Measurements from ENCODE around the gene ZNF322.

The ZNF322 gene

DNA sequence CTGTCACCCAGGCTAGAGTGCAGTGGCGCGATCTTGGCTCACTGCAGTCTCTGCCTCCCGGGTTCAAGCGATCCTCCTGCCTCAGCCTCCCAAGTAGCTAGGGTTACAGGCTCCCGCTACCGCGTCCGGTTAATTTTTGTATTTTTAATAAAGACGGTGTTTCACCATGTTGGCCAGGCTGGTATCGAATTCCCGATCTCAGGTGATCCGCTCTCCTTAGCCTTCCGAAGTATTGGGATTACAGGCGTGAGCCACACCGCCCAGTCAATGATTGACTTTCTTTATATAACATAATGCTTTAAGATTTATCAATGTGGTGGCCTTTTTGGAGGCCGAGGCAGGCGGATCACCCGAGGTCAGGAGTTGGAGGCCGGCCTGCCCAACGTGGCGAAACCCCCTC is 70.6 kb downstream of the ZNF322 start:
- no peak for DNase-seq
